HL-60 (cell line): ENCODE data around the gene SF3A2.

Source experiments
- DNase-seq, 2 experiments: peaks; one replicate each; pipeline ENCODE4 v3.0.0-alpha.2; 2010 to 2020; ENCODE audit warnings: low read depth in 1 of 2, low spot score in 1 of 2
- H3K27ac ChIP-seq: fragments of 250-450 bp; sonication (Bioruptor Pico); replicated peaks from 2 replicates; pipeline ENCODE4 v1.5.1; 2020; ENCODE audit warnings: mild to moderate bottlenecking, moderate library complexity
- H3K27me3 ChIP-seq: fragments of 250-450 bp; sonication (Bioruptor Pico); 2 replicates; pipeline ENCODE4 v1.5.1; 2021; ENCODE audit warnings: mild to moderate bottlenecking, moderate library complexity; ENCODE audit not compliant: insufficient read depth, poor library complexity, severe bottlenecking
- H3K4me3 ChIP-seq: replicated peaks from 2 replicates; pipeline ENCODE4 v1.5.1; 2011; ENCODE audit warnings: mild to moderate bottlenecking, control low read depth, low read length; ENCODE audit not compliant: insufficient read depth
- GABPA ChIP-seq: IDR thresholded peaks from 2 replicates; pipeline ENCODE4 v1.6.1; 2012; ENCODE audit warnings: low read depth
- POLR2AphosphoS5 ChIP-seq: IDR thresholded peaks from 2 replicates; pipeline ENCODE4 v1.6.1; 2012; ENCODE audit warnings: low read depth
- SPI1 ChIP-seq: IDR thresholded peaks from 2 replicates; pipeline ENCODE4 v1.6.1; 2012; ENCODE audit warnings: low read depth, mild to moderate bottlenecking, borderline replicate concordance
- TF ChIP-seq, protein P1 (sequence below): IDR thresholded peaks from 2 replicates; pipeline ENCODE4 v1.6.1; 2012; ENCODE audit warnings: low read depth; ENCODE audit not compliant: insufficient replicate concordance
- TF ChIP-seq, protein P2 (sequence below): IDR thresholded peaks from one replicate; pipeline ENCODE4 v1.5.1; 2011; ENCODE audit warnings: low read length, control low read depth, inconsistent platforms; ENCODE audit not compliant: insufficient read depth

Gene SF3A2

DNA sequence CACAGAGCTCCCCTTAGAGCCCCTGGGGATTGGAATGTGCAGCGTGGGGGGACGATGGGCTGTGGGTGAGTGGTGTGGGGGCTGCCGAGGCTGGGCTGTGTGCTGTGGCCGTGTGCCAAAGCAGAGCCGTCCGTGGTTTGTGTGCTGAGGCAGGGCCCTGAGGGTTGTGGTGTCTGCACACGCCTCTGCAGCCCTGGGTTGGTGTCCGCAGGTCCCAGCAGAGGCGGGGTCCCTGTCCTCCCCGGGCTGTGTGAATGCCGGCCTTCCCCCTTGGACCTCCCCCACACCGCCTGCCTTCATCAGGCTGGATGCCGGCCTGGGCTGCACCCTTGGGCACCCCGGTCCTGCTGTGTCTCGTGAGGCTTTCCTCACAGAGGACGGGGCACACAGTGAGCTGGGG, 46.7 kb upstream of the SF3A2 start:
- TF ChIP-seq, protein P1, sequence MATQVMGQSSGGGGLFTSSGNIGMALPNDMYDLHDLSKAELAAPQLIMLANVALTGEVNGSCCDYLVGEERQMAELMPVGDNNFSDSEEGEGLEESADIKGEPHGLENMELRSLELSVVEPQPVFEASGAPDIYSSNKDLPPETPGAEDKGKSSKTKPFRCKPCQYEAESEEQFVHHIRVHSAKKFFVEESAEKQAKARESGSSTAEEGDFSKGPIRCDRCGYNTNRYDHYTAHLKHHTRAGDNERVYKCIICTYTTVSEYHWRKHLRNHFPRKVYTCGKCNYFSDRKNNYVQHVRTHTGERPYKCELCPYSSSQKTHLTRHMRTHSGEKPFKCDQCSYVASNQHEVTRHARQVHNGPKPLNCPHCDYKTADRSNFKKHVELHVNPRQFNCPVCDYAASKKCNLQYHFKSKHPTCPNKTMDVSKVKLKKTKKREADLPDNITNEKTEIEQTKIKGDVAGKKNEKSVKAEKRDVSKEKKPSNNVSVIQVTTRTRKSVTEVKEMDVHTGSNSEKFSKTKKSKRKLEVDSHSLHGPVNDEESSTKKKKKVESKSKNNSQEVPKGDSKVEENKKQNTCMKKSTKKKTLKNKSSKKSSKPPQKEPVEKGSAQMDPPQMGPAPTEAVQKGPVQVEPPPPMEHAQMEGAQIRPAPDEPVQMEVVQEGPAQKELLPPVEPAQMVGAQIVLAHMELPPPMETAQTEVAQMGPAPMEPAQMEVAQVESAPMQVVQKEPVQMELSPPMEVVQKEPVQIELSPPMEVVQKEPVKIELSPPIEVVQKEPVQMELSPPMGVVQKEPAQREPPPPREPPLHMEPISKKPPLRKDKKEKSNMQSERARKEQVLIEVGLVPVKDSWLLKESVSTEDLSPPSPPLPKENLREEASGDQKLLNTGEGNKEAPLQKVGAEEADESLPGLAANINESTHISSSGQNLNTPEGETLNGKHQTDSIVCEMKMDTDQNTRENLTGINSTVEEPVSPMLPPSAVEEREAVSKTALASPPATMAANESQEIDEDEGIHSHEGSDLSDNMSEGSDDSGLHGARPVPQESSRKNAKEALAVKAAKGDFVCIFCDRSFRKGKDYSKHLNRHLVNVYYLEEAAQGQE = no peak
- TF ChIP-seq POLR2AphosphoS5 = no peak
- TF ChIP-seq, protein P2, sequence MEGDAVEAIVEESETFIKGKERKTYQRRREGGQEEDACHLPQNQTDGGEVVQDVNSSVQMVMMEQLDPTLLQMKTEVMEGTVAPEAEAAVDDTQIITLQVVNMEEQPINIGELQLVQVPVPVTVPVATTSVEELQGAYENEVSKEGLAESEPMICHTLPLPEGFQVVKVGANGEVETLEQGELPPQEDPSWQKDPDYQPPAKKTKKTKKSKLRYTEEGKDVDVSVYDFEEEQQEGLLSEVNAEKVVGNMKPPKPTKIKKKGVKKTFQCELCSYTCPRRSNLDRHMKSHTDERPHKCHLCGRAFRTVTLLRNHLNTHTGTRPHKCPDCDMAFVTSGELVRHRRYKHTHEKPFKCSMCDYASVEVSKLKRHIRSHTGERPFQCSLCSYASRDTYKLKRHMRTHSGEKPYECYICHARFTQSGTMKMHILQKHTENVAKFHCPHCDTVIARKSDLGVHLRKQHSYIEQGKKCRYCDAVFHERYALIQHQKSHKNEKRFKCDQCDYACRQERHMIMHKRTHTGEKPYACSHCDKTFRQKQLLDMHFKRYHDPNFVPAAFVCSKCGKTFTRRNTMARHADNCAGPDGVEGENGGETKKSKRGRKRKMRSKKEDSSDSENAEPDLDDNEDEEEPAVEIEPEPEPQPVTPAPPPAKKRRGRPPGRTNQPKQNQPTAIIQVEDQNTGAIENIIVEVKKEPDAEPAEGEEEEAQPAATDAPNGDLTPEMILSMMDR = no peak
- TF ChIP-seq SPI1 = no peak
- TF ChIP-seq GABPA = no peak
- Histone ChIP-seq H3K27ac (no peak overlapping the region), H3K27me3 (no peaks in the 10 kb centered on the region), H3K4me3 (no peak overlapping the region)
- no peak for DNase-seq

DNA sequence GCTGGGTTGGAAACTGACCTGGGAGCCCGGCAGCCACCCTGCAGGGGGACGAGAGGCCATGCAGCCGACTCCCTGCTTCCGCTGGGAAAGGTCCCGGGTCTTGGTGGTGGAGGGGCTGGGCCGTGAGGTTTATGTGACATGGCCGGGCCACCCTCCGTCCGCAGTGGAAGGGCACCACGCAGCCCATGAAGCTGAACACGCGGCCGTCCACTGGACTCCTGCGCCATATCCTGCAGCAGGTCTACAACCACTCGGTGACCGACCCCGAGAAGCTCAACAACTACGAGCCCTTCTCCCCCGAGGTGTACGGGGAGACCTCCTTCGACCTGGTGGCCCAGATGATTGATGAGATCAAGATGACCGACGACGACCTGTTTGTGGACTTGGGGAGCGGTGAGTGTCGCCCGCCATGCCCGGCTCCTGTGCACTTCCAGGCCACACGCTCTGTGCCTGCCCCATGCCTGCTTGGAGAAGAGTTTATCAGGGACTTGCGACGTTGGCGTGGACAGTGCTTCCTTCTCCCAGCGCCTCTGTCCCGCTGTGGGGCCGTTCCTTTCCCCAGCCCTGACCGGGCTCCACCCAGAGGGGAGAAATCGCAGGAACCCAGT, 45.7 kb upstream of the SF3A2 start:
- no peak overlapping the region for H3K27ac ChIP-seq
- TF ChIP-seq, protein P1 = no peak
- TF ChIP-seq POLR2AphosphoS5 (no peak), GABPA (no peak), SPI1 (no peak)
- TF ChIP-seq, protein P2 = no peak
- H3K4me3 ChIP-seq = no peak overlapping the region
- no peak for DNase-seq
- H3K27me3 ChIP-seq = no peaks in the 10 kb centered on the region

DNA sequence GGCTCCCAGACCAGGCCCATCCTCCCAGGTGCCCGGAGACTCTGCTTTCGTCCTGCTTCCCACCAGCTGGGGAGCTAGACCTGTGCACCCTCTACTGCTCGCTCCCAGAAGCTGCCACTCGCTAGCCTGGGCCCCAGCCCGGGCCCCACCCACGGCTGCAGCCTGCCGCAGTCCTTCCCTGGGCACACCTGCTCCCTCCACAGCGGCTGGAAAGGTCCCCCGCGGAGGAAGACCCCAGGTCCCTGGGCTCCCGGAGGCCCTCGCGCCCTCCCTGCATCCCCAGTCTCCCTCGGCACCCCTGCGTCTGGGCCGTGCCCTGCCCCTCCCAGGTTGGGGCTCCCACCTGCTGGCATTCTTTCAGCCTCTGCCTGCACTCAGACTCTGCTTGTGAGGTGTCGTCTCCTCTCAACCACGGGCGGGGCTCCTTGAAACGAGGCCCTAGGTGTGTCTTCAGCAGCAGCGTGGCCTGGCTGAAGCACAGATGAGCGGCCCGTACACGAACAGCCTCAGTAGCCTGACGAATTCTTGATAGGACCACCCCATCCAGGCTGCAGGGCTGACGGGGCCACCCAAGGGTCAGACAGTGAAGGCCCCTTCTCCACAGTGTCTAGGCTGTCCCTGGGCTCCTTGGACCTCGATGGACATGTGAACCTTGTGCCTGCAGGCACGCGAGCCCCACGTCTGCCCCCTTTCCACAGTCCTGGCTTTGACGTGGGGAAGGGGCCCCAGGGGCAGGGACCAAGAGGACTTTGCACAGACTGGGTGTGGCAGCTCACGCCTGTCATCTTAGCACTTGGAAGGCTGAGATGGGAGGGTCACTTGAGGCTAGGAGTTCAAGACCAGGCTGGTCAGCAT, 44.9 kb upstream of the SF3A2 start:
- no peak for DNase-seq
- H3K27ac ChIP-seq = no peak overlapping the region
- H3K27me3 ChIP-seq = no peaks in the 10 kb centered on the region
- no peak for TF ChIP-seq SPI1
- no peak for TF ChIP-seq POLR2AphosphoS5
- TF ChIP-seq, protein P1 = no peak
- no peak for TF ChIP-seq GABPA
- TF ChIP-seq, protein P2 = no peak
- H3K4me3 ChIP-seq = no peak overlapping the region
